RWPE1 (cell line): ENCODE results near the gene GRM1.

Source experiments
- CTCF ChIA-PET: fragments of 350-600 bp; sonication (Branson Sonifier 250); formaldehyde crosslinking; extraction: SDS; loops from one replicate; lab custom pipeline; 2021; lab: Yijun Ruan, JAX
- POLR2A ChIA-PET: fragments of 400-600 bp; formaldehyde crosslinking; extraction: SDS; loops from one replicate; lab custom pipeline; 2020; ENCODE audit warnings: antibody characterized with exemption; ENCODE audit not compliant: low non-redundant PET; lab: Yijun Ruan, JAX
- DNase-seq: peaks from one replicate; pipeline ENCODE4 v3.0.0; 2012; ENCODE audit warnings: low spot score
- H3K27ac ChIP-seq: fragments of 450-650 bp; 2 replicates; pipeline ENCODE4 v1.5.1; 2017
- TF ChIP-seq, protein P1 (sequence below): fragments of 450-650 bp; conservative IDR thresholded peaks from 2 replicates; pipeline ENCODE4 v1.5.1; 2017; ENCODE audit warnings: low read depth, mild to moderate bottlenecking

The GRM1 gene

DNA sequence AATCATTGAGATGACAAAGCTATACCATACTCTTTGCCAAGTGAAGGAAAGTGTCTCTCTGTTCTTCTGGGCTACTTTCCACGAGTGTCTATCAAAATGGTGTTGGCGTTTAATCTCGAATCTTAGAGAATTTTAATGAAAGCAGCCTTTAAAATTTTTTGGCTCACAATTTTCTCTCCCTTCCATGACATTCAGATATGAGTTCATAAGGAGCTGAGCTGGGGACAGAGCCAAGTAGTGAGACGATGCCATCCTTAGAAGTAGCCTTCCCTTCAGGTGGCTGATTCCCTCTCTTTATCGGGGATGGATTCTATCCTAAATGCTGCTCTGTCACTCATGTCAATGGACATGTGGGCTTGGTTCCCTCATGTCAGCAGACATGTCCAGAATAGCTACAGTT, 132.8 kb downstream of the GRM1 start:
- H3K27ac ChIP-seq: no peak overlapping the region
- TF ChIP-seq, protein P1, sequence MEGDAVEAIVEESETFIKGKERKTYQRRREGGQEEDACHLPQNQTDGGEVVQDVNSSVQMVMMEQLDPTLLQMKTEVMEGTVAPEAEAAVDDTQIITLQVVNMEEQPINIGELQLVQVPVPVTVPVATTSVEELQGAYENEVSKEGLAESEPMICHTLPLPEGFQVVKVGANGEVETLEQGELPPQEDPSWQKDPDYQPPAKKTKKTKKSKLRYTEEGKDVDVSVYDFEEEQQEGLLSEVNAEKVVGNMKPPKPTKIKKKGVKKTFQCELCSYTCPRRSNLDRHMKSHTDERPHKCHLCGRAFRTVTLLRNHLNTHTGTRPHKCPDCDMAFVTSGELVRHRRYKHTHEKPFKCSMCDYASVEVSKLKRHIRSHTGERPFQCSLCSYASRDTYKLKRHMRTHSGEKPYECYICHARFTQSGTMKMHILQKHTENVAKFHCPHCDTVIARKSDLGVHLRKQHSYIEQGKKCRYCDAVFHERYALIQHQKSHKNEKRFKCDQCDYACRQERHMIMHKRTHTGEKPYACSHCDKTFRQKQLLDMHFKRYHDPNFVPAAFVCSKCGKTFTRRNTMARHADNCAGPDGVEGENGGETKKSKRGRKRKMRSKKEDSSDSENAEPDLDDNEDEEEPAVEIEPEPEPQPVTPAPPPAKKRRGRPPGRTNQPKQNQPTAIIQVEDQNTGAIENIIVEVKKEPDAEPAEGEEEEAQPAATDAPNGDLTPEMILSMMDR: no peak
- ChIA-PET POLR2A (no interaction called here), CTCF (interaction anchor here (0.5 to 0.9 kb wide), 3 partner anchors 44 to 1551 kb away, joined by 3 read pairs; no protein-coding TSS in a partner anchor)
- DNase-seq: no peak

DNA sequence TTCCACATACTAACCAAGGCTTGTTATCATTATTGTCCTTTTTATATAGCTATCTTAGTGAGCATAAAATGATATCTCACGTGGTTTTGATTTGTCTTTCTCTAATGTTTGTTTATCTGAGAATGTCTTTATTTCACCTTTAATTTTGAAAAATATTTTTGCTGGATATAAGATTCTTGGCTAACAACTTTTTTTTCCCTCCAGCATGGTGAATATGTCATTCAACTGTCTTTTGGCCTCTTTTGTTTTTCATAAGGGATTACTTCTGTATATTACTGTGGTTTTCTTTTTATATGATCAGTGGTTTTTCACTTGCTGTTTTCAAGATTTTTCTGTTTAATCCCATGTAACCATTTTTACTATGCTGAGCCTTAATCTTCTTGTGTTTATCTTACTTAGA, 141.0 kb downstream of the GRM1 start:
- CTCF ChIA-PET: interaction anchor here (0.7 kb wide), 1 partner anchor 462 kb away, joined by 4 read pairs; no protein-coding TSS in a partner anchor
- TF ChIP-seq, protein P1: no peak
- POLR2A ChIA-PET: no interaction called here
- no peak for DNase-seq
- H3K27ac ChIP-seq: no peak overlapping the region

DNA sequence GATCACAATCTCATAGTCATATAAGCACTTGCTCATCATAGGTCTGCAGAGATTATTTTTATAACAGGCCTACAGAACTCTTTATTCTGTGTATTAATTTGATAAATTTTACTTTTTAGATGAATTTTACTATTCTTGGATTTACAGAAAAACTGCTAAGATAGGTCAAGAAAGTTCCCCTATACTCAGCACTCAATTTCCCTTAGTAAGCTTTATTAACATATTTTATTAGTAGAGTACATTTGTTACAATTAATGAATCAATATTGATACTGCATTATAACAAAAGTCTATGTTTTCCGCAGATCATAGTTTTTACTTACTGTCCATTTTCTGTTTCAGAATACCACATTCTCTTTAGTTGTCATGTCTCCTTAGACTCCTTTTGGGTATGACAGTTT, 148.9 kb downstream of the GRM1 start:
- DNase-seq: no peak
- ChIA-PET POLR2A (no interaction called here), CTCF (no interaction called here)
- no peak overlapping the region for H3K27ac ChIP-seq
- TF ChIP-seq, protein P1: no peak

DNA sequence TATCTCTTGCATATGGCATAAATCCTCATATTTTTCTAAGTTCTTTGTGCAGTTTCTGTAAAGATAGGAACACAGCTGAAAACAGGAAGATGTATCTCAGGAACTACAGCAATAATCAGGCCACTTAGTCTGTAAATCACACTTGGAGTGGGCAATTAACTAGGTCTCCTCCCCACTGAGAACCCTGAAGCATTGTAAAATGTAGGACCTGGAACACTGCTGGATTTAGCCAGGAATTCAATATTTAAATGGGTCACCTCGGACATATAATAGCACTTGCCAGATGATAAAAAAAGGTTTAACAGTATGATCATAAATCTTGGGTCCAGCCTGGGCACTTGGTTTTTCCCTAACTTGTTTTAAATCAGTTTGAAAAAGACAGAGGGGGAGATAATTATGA, 155.0 kb downstream of the GRM1 start:
- TF ChIP-seq, protein P1: no peak
- DNase-seq: no peak
- ChIA-PET CTCF (no interaction called here), POLR2A (no interaction called here)
- no peak overlapping the region for H3K27ac ChIP-seq

DNA sequence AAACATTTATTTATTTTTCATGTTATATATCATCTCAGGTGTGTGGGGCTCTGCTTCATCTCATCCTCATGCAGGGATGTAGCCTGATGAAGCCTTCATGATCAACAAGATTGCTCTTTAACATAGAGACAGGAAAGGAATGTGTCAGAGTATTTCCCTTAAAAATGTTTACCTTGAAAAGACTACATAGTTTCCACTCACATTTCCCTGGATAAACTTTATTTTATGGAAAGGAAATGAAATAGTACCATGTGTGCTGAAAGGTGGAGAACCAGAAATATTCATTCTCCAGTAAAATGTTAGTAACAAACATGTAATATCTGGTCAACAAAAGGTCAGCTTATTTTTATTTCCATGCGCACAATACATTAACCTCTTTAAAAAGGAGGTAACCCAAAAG, 155.8 kb downstream of the GRM1 start:
- H3K27ac ChIP-seq: no peak overlapping the region
- ChIA-PET POLR2A (no interaction called here), CTCF (no interaction called here)
- no peak for DNase-seq
- TF ChIP-seq, protein P1: no peak

DNA sequence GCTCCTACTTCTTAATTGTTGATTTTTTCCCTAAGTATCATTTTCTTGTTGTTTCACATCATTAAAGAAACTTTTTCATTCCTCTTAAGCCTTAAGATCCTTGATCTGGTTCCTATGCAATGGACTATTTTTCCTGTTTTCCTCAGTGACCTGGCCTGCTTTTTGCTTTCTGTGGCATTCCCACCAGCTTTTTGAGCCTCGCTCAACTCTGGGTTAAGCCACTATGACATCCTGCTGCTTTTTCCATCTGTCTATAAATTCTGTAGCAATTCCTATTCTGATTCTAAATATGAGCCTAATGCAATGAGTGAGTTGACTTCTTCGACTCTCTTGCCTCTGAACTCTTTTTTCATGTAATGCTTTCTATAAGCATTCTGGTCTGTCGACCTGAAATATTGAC, 160.3 kb downstream of the GRM1 start:
- POLR2A ChIA-PET: no interaction called here
- H3K27ac ChIP-seq: no peak overlapping the region
- TF ChIP-seq, protein P1: no peak
- CTCF ChIA-PET: no interaction called here
- no peak for DNase-seq
